Hepatocyte (in vitro differentiated cells): ENCODE measurements around the gene ELL. TPM values are rescaled to one million over a fixed set of nuclear protein-coding genes. Genes with fewer than 3 reads are reported as not detected.

Experiments used
- DNase-seq: peaks from one replicate; pipeline ENCODE4 v3.0.0-alpha.2; 2016; ENCODE audit warnings: low spot score
- H2AFZ ChIP-seq: fragments of 200-600 bp; sonication (generic); 2 replicates; pipeline ENCODE4 v1.6.0; 2016; ENCODE audit warnings: antibody characterized with exemption, mild to moderate bottlenecking
- H3K27ac ChIP-seq: fragments of 200-600 bp; sonication (generic); 2 replicates; pipeline ENCODE4 v1.5.1; 2016; ENCODE audit warnings: mild to moderate bottlenecking
- H3K27me3 ChIP-seq: fragments of 200-600 bp; sonication (generic); 2 replicates; pipeline ENCODE4 v1.6.1; 2016
- H3K36me3 ChIP-seq: fragments of 200-600 bp; sonication (generic); replicated peaks from 2 replicates; pipeline ENCODE4 v1.5.1; 2016; ENCODE audit warnings: low read depth; ENCODE audit not compliant: insufficient read depth
- H3K4me1 ChIP-seq: fragments of 200-600 bp; sonication (generic); 2 replicates; pipeline ENCODE4 v1.5.1; 2016; ENCODE audit warnings: mild to moderate bottlenecking, moderate library complexity; ENCODE audit not compliant: insufficient read depth
- H3K4me2 ChIP-seq: fragments of 200-600 bp; sonication (generic); 2 replicates; pipeline ENCODE4 v1.6.0; 2016
- H3K4me3 ChIP-seq: fragments of 200-600 bp; sonication (generic); 2 replicates; pipeline ENCODE4 v1.5.1; 2016; ENCODE audit warnings: mild to moderate bottlenecking
- H3K79me2 ChIP-seq: fragments of 200-600 bp; sonication (generic); 2 replicates; pipeline ENCODE4 v1.6.0; 2017; ENCODE audit warnings: mild to moderate bottlenecking
- H3K9me2 ChIP-seq: fragments of 200-600 bp; sonication (generic); replicated peaks from 2 replicates; pipeline ENCODE4 v1.6.0; 2017; ENCODE audit warnings: mild to moderate bottlenecking; ENCODE audit not compliant: insufficient read depth
- H3K9me3 ChIP-seq: fragments of 200-600 bp; sonication (generic); 2 replicates; pipeline ENCODE4 v1.5.1; 2016; ENCODE audit warnings: low read depth, mild to moderate bottlenecking
- H4K20me1 ChIP-seq: fragments of 200-600 bp; sonication (generic); 2 replicates; pipeline ENCODE4 v1.6.0; 2016; ENCODE audit warnings: mild to moderate bottlenecking; ENCODE audit not compliant: insufficient read depth, poor library complexity, severe bottlenecking
- CTCF ChIP-seq: fragments of 200-600 bp; sonication (generic); IDR thresholded peaks from 2 replicates; pipeline ENCODE4 v1.5.1; 2016; ENCODE audit warnings: antibody characterized with exemption, mild to moderate bottlenecking; ENCODE audit not compliant: poor library complexity
- EZH2 ChIP-seq: fragments of 200-600 bp; sonication (generic); IDR thresholded peaks from 2 replicates; pipeline ENCODE4 v1.6.1; 2016; ENCODE audit warnings: antibody characterized with exemption, mild to moderate bottlenecking, borderline replicate concordance
- EZH2phosphoT487 ChIP-seq: fragments of 200-600 bp; sonication (generic); IDR thresholded peaks from one replicate; pipeline ENCODE4 v1.6.1; 2018; ENCODE audit warnings: antibody characterized with exemption, mild to moderate bottlenecking, low read depth, moderate library complexity; ENCODE audit not compliant: unreplicated experiment, severe bottlenecking
- WGBS: methylation state at CpG from one replicate; pipeline ENCODE4 v1.1.6; 2016; ENCODE audit warnings: low lambda C conversion rate; ENCODE audit errors: missing lambda C conversion rate; 5-methylcytosine and 5-hydroxymethylcytosine counted together
- polyA plus RNA-seq: library from polyadenylated mRNA; unstranded; fragments of >200 nt; fragmentation: Nextera tagmentation; extraction: Ambion mirVana; gene quantifications from 2 replicates; pipeline ENCODE4 v1.2.1, GENCODE V29; 2016
- total RNA-seq: library from RNA; depleted of rRNA; stranded (reverse); fragments of >200 nt; gene quantifications from 2 replicates; pipeline ENCODE4 v1.2.3, GENCODE V29; 2014

The ELL gene
- total and polyA plus RNA-seq, 2 experiments from 2014 or later, result 11.0 to 15.0 TPM

GRCh38 chr19:18419195-18419698, 102.6 kb downstream of the ELL start, which contains the start of gene SSBP4:
SSBP4 (plus strand) TSS chr19:18419398; CDS start chr19:18419649, 251 bp downstream.
- Histone ChIP-seq H2AFZ (peak within 1 kb of the TSS; percentile 58), H3K4me3 (peak within 1 kb of the TSS; percentile 42), H3K4me1 (peaks cover 59% of the 10 kb centered on the region), H3K4me2 (peak within 1 kb of the TSS; percentile 91), H3K36me3 (no peaks in the 10 kb centered on the region), H3K9me2 (no peaks in the 10 kb centered on the region), H3K27ac (peak within 1 kb of the TSS; percentile 99), H3K79me2 (peaks cover 50% of the 10 kb centered on the region), H3K9me3 (no peaks in the 10 kb centered on the region), H4K20me1 (peaks cover 32% of the 10 kb centered on the region), H3K27me3 (no peaks in the 10 kb centered on the region)
- TF ChIP-seq EZH2 (no peak), CTCF (peak; percentile 32), EZH2phosphoT487 (no peak)
- under 1% methylated on average over 17 of the region's 80 CpGs for WGBS
- DNase-seq, result peak; percentile 94

GRCh38 chr19:18418483-18419194, 103.2 kb downstream of the ELL start:
- Histone ChIP-seq H3K36me3 (no peaks in the 10 kb centered on the region), H4K20me1 (peaks cover 25% of the 10 kb centered on the region), H3K4me2 (peak overlapping the region; percentile 91), H3K4me1 (peaks cover 55% of the 10 kb centered on the region), H3K27ac (peak overlapping the region; percentile 99), H2AFZ (peak overlapping the region; percentile 58), H3K9me3 (no peaks in the 10 kb centered on the region), H3K9me2 (no peaks in the 10 kb centered on the region), H3K79me2 (peaks cover 44% of the 10 kb centered on the region), H3K27me3 (no peaks in the 10 kb centered on the region), H3K4me3 (peak overlapping the region; percentile 42)
- no peak for DNase-seq
- 25% methylated on average over 39 of the region's 39 CpGs for WGBS
- TF ChIP-seq EZH2phosphoT487, result no peak
- TF ChIP-seq EZH2, result no peak
- TF ChIP-seq CTCF, result no peak

GRCh38 chr19:18418029-18418482, 103.8 kb downstream of the ELL start:
- H2AFZ ChIP-seq, result peak overlapping the region; percentile 70
- no peak overlapping the region for H3K4me3 ChIP-seq
- H3K27me3 ChIP-seq, result no peaks in the 10 kb centered on the region
- H3K4me1 ChIP-seq, result peaks cover 53% of the 10 kb centered on the region
- DNase-seq, result no peak
- no peaks in the 10 kb centered on the region for H3K9me2 ChIP-seq
- H3K79me2 ChIP-seq, result peaks cover 38% of the 10 kb centered on the region
- H4K20me1 ChIP-seq, result peaks cover 20% of the 10 kb centered on the region
- TF ChIP-seq EZH2phosphoT487 (no peak), CTCF (no peak), EZH2 (no peak)
- H3K36me3 ChIP-seq, result no peaks in the 10 kb centered on the region
- H3K4me2 ChIP-seq, result peak overlapping the region; percentile 91
- 20% methylated on average over 27 of the region's 30 CpGs for WGBS
- no peaks in the 10 kb centered on the region for H3K9me3 ChIP-seq
- peak overlapping the region; percentile 99 for H3K27ac ChIP-seq
